SK-N-SH (cell line): Measurements from ENCODE around the gene KRT222.

Experiments used
- POLR2AphosphoS5 ChIP-seq: IDR thresholded peaks from 2 replicates; pipeline ENCODE4 v1.6.1; 2012; ENCODE audit warnings: low read depth, low read length
- SMC3 ChIP-seq: IDR thresholded peaks from 2 replicates; pipeline ENCODE4 v1.6.1; 2012; ENCODE audit warnings: low read depth, low read length, improper control_type of control experiment
- TF ChIP-seq, protein P1 (sequence below): IDR thresholded peaks from 2 replicates; pipeline ENCODE4 v1.4.0; 2012; ENCODE audit warnings: low read depth, borderline replicate concordance
- TF ChIP-seq, protein P2 (sequence below): fragments of 200-600 bp; sonication (generic); IDR thresholded peaks from 2 replicates; pipeline ENCODE4 v1.6.1; 2017; ENCODE audit warnings: antibody characterized with exemption, mild to moderate bottlenecking, moderate library complexity

DNA sequence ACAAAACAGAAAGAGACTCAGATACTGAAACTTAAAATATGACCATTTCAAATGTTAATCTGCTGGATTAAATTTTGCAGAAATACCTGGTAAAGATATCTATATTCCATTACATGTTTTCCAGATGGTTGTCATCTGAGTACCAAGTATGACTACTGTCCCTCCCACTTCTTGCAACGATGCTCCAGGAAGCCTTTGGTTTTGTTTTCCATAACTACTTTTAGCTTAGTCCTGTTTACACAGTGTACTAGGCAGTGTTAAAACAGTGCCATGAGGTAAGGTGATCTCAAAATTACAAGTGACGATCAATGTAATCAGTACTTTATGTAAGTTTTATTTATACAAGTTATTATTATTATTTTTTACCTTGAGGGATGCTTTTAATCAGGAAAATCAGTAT lies 35.1 kb downstream of the KRT222 start:
- TF ChIP-seq SMC3 (no peak), POLR2AphosphoS5 (no peak)
- TF ChIP-seq, protein P1, sequence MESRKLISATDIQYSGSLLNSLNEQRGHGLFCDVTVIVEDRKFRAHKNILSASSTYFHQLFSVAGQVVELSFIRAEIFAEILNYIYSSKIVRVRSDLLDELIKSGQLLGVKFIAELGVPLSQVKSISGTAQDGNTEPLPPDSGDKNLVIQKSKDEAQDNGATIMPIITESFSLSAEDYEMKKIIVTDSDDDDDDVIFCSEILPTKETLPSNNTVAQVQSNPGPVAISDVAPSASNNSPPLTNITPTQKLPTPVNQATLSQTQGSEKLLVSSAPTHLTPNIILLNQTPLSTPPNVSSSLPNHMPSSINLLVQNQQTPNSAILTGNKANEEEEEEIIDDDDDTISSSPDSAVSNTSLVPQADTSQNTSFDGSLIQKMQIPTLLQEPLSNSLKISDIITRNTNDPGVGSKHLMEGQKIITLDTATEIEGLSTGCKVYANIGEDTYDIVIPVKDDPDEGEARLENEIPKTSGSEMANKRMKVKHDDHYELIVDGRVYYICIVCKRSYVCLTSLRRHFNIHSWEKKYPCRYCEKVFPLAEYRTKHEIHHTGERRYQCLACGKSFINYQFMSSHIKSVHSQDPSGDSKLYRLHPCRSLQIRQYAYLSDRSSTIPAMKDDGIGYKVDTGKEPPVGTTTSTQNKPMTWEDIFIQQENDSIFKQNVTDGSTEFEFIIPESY: no peak
- TF ChIP-seq, protein P2, sequence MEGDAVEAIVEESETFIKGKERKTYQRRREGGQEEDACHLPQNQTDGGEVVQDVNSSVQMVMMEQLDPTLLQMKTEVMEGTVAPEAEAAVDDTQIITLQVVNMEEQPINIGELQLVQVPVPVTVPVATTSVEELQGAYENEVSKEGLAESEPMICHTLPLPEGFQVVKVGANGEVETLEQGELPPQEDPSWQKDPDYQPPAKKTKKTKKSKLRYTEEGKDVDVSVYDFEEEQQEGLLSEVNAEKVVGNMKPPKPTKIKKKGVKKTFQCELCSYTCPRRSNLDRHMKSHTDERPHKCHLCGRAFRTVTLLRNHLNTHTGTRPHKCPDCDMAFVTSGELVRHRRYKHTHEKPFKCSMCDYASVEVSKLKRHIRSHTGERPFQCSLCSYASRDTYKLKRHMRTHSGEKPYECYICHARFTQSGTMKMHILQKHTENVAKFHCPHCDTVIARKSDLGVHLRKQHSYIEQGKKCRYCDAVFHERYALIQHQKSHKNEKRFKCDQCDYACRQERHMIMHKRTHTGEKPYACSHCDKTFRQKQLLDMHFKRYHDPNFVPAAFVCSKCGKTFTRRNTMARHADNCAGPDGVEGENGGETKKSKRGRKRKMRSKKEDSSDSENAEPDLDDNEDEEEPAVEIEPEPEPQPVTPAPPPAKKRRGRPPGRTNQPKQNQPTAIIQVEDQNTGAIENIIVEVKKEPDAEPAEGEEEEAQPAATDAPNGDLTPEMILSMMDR: no peak
